Fibroblast of skin of back (primary cell): ENCODE measurements around the gene CHL1.

Experiments
- DNase-seq: peaks from one replicate; pipeline ENCODE4 v3.0.0-alpha.2; 2013

CHL1 gene

DNA sequence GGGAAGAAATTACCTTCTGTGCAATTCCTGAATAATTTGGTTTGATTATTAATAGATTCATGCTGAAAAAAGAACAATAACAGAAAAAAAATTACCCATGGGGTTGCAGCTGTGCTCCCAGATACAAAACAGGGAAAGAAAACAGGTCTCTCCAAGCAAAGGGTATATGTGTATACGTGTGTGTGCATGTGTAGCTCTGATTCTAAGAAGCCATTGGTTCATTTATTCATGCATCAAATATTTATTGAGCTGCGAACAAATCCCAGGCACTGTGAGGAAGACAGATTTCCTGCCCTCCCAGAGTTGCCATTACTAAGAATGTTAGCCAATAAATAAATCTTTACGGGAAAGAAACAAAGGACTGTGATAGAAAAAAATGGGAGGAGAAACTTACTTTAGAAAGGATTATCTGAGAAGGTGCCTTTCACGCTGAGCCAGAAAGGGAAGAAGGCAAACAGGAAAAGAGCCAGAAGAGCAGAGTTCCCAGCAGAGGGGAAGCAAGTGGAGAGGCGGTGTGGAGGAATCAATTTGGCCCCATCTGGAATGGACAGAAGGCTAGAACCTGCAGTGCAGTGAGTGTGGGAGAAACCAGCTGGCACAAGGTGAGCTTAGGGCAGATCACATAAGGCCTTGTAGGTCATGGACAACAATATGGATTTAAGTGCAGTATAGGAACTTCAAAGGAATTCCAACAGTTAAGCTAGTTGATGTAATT lies 20.7 kb downstream of the CHL1 start:
- DNase-seq, result no peak

GRCh38 chr3:217948-218347 lies 21.4 kb downstream of the CHL1 start:
- no peak for DNase-seq

GRCh38 chr3:228442-229182 lies 32.0 kb downstream of the CHL1 start:
- DNase-seq, result no peak

DNA sequence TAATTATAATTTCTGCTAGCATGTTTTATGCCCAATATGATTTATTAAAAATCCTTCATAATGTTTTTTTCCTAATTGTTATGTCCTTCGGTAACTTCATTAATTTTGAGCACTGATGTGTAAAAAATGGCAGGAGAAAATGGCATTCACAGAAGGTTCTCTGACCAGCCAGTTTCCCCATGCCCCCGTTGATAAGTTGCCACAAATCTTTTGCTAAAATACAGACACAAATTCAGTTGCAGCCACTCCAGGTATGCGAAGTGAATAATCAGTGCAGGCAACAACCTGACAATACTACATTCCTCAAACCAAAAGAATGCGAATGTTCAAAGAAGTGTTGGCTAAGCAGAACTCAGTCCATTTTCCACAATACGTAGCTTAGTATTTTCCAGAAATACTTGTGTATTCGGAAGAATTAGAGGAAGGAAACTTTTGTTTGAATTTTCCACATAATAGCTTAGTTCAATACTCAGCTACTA lies 32.7 kb downstream of the CHL1 start:
- DNase-seq, result no peak

DNA sequence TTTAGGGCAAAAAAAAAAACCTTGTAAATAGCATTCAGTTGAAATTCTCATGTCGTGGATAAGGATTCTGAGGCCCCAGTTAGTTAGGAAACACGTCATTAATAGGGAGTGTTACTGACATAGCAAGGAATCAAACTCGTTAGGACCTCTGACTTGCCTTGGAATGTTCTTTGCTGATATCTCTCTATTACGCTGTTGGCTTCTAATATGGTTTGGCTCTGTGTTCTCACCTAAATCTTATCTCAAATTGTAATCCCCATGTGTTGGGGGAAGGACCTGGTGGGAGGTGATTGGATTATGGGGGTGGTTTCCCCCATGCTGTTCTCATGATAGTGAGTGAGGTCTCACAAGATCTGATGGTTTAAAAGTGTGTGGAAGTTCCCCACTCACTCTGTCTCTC lies 40.3 kb downstream of the CHL1 start:
- DNase-seq, result no peak

- DNase-seq, result no peak
Observed at GRCh38 chr3:242602-243355, 46.2 kb downstream of the CHL1 start.

DNA sequence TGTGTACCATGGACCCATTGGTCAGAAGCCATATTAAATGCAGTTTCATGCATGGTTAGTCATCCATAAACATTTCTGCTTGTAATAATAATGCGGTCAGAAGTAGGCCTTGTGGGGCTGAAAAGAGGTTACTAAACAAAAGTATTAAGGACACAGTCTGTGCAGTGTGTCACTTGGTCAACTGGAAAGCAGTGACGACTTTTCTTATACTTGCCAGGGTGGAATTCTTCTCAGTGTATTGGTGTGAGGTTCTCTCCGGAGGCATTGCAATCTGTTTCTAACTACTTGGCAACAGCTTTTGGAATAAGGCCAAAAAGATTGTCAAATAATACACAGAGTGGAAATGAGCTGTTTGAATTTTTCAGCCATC lies 46.8 kb downstream of the CHL1 start:
- no peak for DNase-seq

- DNase-seq, result no peak
Observed at GRCh38 chr3:244041-244440, 47.5 kb downstream of the CHL1 start.

- DNase-seq, result no peak
Observed at GRCh38 chr3:247916-248315, 51.4 kb downstream of the CHL1 start.

DNA sequence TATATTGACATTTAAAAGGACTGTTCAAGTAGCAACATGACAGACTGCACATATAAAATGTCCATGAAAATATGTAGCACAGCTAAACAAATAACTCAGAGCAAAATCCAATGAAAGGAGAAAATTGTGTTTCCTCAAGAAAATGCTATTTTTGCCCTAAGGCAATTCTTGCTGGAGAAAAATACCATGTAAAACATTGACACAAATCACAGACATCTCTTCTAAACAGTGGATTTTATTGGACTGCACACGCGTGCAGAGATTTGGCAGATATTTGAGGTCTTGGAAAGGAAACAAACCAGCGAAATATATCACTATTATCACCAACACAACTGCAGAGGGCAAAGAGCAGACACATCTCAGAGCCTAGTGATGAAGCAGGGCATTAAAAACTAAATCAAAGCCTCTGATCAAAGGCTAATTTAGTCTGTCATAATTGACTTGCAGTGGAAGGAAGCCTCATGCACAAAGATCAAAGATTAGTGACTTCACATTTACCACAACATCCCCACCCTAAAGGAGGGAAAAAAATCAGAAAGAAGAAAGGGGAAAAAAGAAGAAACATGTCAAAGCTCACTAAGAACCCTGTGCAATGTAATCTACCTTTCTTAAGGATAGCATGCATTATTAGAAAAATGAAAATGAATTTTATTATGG lies 52.4 kb downstream of the CHL1 start:
- DNase-seq, result no peak

DNA sequence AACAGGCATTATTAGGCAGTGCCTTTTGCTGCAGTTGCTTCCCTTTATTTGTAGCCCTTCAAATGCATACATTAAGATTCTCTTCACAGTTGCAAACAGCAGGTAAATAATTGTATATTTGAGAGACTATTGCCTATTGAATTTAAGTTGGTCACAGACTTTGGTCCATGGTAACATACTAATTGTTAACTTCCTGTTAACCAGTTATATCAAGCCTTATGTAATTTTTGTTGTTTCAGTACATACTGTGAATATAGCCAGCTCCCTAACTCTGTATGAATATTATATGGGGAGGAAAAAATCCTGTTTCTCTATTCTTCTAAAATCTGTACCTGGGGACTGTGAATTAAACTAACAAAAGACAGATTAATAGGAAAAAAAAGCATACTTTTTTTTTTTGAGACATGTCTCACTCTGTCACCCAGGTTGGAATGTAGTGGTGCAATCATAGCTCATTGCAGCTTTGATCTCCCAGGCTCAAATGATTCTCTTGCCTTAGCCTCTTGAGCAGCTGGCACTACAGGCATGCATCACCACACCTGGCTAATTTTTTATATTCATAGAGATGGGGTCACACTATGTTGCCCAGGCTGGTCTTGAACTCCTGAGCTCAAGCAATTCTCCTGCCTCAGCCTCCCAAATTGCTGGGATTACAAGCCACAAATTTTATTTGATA lies 53.2 kb downstream of the CHL1 start:
- no peak for DNase-seq

- DNase-seq, result no peak
Observed at GRCh38 chr3:256501-256900, 59.9 kb downstream of the CHL1 start.

- no peak for DNase-seq
Observed at GRCh38 chr3:257826-258225, 61.3 kb downstream of the CHL1 start.

DNA sequence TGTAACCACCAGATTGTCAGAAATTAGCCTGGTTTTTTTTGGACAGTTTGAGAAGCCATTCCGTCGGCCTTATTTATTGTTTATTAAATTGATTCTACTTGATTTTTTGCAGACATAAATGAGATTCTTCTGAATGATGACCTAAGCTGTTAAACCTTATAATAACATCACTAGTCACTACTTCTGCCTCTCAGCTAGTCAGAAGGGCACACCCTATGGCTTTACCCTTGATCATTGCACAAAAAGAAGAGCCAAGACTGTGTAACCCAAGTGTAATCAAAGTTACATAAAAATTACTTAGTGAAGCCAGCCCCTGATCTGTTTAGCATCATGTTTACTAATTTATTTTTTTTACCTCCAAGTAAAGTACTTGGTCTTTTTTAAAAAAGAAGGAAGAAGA lies 64.3 kb downstream of the CHL1 start:
- no peak for DNase-seq

- DNase-seq, result no peak
Observed at GRCh38 chr3:263393-263792, 66.8 kb downstream of the CHL1 start.

DNA sequence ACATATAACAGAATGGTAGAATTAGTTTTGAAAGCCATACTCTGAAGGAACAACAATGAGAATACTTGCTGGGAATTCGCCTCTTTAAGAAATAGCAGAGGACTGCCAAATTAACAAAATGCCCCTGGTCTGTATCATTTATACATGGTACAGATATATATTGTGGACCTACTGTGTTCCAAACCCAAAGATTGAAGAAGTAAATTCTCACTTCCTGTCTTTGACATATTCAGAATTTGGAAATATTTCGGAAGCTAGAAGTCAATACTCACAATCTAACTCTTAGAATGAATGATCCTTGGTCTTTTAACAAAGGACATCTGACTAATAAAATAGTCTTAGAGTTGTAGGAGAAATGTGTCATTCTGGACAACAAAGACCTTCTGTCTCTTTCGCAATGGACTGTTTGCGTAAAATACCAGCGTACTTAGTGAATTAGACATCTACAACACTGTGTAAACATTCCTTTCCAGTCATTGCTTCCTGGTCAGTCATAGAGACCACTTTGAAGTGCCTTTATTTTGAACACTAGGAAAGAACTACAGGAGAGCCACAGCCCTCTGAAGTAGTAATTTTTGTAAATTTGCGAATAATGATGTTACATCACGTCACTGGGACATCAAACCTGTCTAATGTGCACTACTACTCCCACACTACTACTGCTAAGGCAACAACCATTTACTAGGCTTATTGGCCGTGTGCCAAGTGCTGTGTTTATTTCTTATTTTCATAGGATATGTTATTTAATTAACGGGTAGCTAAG lies 68.0 kb downstream of the CHL1 start:
- no peak for DNase-seq

GRCh38 chr3:267101-267500 lies 70.5 kb downstream of the CHL1 start:
- DNase-seq, result no peak

- no peak for DNase-seq
Observed at GRCh38 chr3:270688-271087, 74.1 kb downstream of the CHL1 start.

DNA sequence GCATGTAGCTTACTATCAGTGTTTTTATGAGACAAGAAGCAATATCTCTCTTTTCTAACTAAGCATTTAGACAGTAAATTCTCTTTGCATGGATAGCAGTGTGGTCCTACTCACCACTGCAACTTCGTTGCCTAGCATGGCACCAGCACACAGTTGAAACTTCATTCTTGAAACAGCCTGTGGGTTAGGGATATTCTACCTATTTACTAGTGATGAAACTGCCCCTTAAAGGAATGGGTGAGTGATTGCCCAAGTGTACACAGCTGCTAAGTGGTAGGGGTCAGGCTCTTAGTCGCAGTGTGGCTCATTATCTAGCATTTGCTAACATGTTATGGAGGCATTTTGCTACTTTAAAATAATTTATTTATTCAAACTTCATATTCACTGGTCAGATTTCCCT lies 78.4 kb downstream of the CHL1 start:
- no peak for DNase-seq

DNA sequence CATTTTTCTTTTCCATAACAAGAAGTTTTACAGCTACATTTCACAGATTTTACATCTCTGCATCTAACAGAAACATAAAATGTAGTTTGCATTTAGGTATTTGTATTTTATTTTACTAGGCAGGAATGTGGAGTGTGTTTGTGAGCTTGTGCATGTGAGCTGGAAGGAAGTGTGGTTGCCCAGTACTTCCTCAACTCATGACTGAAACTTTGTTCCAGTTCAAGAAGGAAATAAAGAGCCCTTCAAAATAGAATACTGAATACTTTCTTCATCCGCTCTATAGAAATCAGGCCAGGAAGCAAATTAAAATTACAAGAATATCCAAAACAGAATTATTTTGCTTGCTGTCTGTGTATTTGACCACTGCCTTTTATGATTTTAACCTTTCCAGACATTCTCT lies 81.3 kb downstream of the CHL1 start:
- no peak for DNase-seq

DNA sequence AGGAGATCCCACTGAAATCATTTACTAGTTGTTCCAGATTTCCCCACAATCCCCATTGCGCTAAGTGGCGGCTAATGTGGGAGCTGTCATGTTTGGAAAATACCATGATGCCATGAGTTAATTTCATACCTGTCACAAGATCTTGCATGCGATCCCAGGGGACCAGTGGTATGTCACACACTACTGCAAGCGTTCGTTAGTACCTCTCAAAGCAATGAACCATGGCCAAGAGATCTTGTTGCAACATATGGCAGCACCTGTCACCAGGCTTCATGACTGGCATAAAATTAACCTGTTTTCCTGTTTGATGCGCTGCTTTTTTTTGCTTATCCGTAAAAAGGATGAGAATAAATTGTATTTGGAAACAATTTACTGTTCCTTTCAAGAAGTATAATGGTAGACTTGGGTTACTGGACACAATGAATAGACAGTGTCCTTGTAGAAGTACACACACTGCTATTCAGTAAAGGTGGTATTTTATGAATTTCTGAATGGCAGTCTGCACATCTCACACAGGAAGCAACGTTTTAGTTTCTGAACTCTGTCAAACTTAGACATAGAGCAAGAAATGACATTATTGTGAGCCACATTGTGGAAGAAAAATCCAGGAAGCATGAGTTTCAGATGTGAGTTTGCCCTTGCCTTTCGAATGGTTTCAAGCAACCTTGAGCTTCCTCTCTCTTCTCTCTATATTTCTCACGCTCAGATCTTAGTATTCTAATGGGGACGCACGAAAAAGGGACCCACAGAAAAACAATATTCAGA lies 81.9 kb downstream of the CHL1 start:
- DNase-seq, result no peak
